ENCODE measurements around the gene ABHD6. TPM values are rescaled to one million over a fixed set of nuclear protein-coding genes. Genes with fewer than 3 reads are reported as not detected.

ABHD6 gene
- total and polyA plus RNA-seq, 2 donors (not counting 3 experiments of a cell fraction or from before 2014, with no cell fraction given) = 5.8 to 7.5 TPM

DNA sequence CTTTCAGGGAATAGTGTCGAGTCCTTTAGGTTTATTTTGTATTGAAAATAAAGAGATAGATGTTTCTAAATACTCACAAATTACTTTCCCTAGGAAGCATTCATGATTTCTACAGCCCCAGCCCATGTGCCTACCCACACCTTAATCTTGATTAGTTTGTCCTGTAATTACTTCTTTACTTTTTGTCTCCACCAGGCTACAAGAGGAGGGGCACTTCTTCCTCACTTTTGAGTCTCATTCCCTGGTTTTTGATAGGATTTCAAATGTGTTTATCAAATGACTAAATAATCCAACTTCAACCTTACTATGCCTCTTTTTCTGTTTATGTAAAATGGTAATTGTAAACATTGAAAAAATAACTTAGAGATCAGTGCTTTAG, 96.9 kb downstream of the ABHD6 start:
- H3K27ac ChIP-seq (ENCODE audit: insufficient read depth, low read depth, low read length) = no peak overlapping the region
- POLR2A ChIA-PET = no interaction called here
- no peak overlapping the region for H3K9ac ChIP-seq (replicated peaks; ENCODE audit: extremely low read depth, insufficient read depth, low read length)
- dilution Hi-C loops (cut with MboI; ENCODE audit: extremely low pct_ligation_motif_present, low sequenced_read_pairs) = no loop called here
- CTCF ChIA-PET = interaction anchor here (0.7 to 2.5 kb wide), 8 partner anchors 10 to 192 kb away, joined by 3 to 18 read pairs (median 4); no protein-coding TSS in a partner anchor
- no peak for TF ChIP-seq FOS (IDR thresholded peaks at IDR 0.05; ENCODE audit: borderline replicate concordance, insufficient read depth, low read length)
- H3K9me1 ChIP-seq (replicated peaks; ENCODE audit: control insufficient read depth, extremely low read depth, insufficient read depth, low read length) = no peaks in the 10 kb centered on the region
- no peaks in the 10 kb centered on the region for H3K9me3 ChIP-seq (replicated peaks; ENCODE audit: control insufficient read depth, insufficient read depth, low read length)
- H3K4me3 ChIP-seq (replicated peaks in 1 of 3; ENCODE audit: insufficient read depth in 1 of 3, low read depth in 1 of 3, low read length in 3 of 3) = no peak overlapping the region
- DNase-seq (ENCODE audit: low read depth, low spot score) (no peak), FAIRE-seq (no peak)
- BruUV-seq (replicated peaks) = no TSS peak
- no peak overlapping the region for H2AFZ ChIP-seq (ENCODE audit: low read depth, low read length)
- H3K79me2 ChIP-seq (ENCODE audit: control insufficient read depth, insufficient read depth, low read length) = peaks cover 3% of the 10 kb centered on the region
- H3K4me2 ChIP-seq (ENCODE audit: insufficient read depth, low read length) = peak overlapping the region; percentile 89
- H3K36me3 ChIP-seq (ENCODE audit: control insufficient read depth in 2 of 2, extremely low read depth in 1 of 2, insufficient read depth in 2 of 2, low read length in 2 of 2) = no peaks in the 10 kb centered on the region
- intact Hi-C loops (cut with micrococcal nuclease) = loop anchor here (5.0 to 10.0 kb wide), 3 partner anchors 98 to 1570 kb away; partner anchors contain the start of gene PDHB
- H3K27me3 ChIP-seq (ENCODE audit: control insufficient read depth in 2 of 2, insufficient read depth in 2 of 2, low read length in 2 of 2) = no peaks in the 10 kb centered on the region
- H4K20me1 ChIP-seq (replicated peaks; ENCODE audit: control insufficient read depth, extremely low read depth, insufficient read depth, low read length) = no peaks in the 10 kb centered on the region
- peaks cover 12% of the 10 kb centered on the region for H3K4me1 ChIP-seq (ENCODE audit: control insufficient read depth, extremely low read depth, insufficient read depth, low read length)

DNA sequence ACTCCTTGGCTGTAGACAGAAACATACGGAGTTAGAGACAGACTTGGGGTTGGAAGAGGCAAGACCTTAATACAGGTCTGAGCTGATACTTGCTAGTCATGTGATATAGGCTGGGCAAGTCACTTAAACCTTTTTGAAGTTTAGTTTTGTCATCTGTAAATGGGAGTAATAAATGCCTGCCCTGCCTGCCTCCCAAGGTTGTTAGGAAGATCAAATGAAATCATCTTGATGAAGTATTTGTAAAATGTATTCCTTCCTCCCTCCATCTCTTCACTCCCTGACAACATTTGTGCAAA, 98.0 kb downstream of the ABHD6 start:
- POLR2A ChIA-PET = no interaction called here
- BruUV-seq (replicated peaks) = no TSS peak

More for the DNA sequence above, 98.0 kb downstream of the ABHD6 start:
- DNase-seq (ENCODE audit: low read depth, low spot score) = no peak
- dilution Hi-C loops (cut with MboI; ENCODE audit: extremely low pct_ligation_motif_present, low sequenced_read_pairs) (no loop called here), intact Hi-C loops (cut with micrococcal nuclease) (loop anchor here (10.0 kb wide), 1 partner anchor 1571 kb away; no protein-coding TSS in a partner anchor)
- Histone ChIP-seq H3K4me3 (replicated peaks in 1 of 3; ENCODE audit: insufficient read depth in 1 of 3, low read depth in 1 of 3, low read length in 3 of 3) (no peak overlapping the region), H3K9ac (replicated peaks; ENCODE audit: extremely low read depth, insufficient read depth, low read length) (no peak overlapping the region), H3K9me3 (replicated peaks; ENCODE audit: control insufficient read depth, insufficient read depth, low read length) (no peaks in the 10 kb centered on the region), H4K20me1 (replicated peaks; ENCODE audit: control insufficient read depth, extremely low read depth, insufficient read depth, low read length) (no peaks in the 10 kb centered on the region), H3K36me3 (ENCODE audit: control insufficient read depth in 2 of 2, extremely low read depth in 1 of 2, insufficient read depth in 2 of 2, low read length in 2 of 2) (no peaks in the 10 kb centered on the region), H3K4me2 (ENCODE audit: insufficient read depth, low read length) (no peak overlapping the region), H2AFZ (ENCODE audit: low read depth, low read length) (no peak overlapping the region), H3K27me3 (ENCODE audit: control insufficient read depth in 2 of 2, insufficient read depth in 2 of 2, low read length in 2 of 2) (no peaks in the 10 kb centered on the region), H3K9me1 (replicated peaks; ENCODE audit: control insufficient read depth, extremely low read depth, insufficient read depth, low read length) (no peaks in the 10 kb centered on the region), H3K79me2 (ENCODE audit: control insufficient read depth, insufficient read depth, low read length) (peaks cover 3% of the 10 kb centered on the region), H3K27ac (ENCODE audit: insufficient read depth, low read depth, low read length) (no peak overlapping the region), H3K4me1 (ENCODE audit: control insufficient read depth, extremely low read depth, insufficient read depth, low read length) (peaks cover 12% of the 10 kb centered on the region)
- TF ChIP-seq GATA2 (IDR thresholded peaks at IDR 0.05; ENCODE audit: insufficient read depth, insufficient read length, low read depth, low read length) (no peak), MYC (IDR thresholded peaks at IDR 0.05; ENCODE audit: low read depth, low read length) (no peak), FOS (IDR thresholded peaks at IDR 0.05; ENCODE audit: borderline replicate concordance, insufficient read depth, low read length) (no peak), POLR2A (IDR thresholded peaks at IDR 0.05; ENCODE audit: low read depth, low read length) (no peak), POLR2AphosphoS5 (IDR thresholded peaks at IDR 0.05; ENCODE audit: insufficient read depth, low read depth, low read length) (no peak), JUN (IDR thresholded peaks at IDR 0.05; ENCODE audit: borderline replicate concordance, insufficient read depth, insufficient read length, low read depth) (no peak), EZH2 (IDR thresholded peaks at IDR 0.05; ENCODE audit: borderline replicate concordance, low read depth, low read length, severe bottlenecking) (no peak)
- TF ChIP-seq, protein P1, sequence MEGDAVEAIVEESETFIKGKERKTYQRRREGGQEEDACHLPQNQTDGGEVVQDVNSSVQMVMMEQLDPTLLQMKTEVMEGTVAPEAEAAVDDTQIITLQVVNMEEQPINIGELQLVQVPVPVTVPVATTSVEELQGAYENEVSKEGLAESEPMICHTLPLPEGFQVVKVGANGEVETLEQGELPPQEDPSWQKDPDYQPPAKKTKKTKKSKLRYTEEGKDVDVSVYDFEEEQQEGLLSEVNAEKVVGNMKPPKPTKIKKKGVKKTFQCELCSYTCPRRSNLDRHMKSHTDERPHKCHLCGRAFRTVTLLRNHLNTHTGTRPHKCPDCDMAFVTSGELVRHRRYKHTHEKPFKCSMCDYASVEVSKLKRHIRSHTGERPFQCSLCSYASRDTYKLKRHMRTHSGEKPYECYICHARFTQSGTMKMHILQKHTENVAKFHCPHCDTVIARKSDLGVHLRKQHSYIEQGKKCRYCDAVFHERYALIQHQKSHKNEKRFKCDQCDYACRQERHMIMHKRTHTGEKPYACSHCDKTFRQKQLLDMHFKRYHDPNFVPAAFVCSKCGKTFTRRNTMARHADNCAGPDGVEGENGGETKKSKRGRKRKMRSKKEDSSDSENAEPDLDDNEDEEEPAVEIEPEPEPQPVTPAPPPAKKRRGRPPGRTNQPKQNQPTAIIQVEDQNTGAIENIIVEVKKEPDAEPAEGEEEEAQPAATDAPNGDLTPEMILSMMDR (IDR thresholded peaks at IDR 0.05; ENCODE audit: extremely low read depth in 1 of 2, insufficient read depth in 1 of 2, low read depth in 1 of 2, low read length in 2 of 2) = no peak
- TF ChIP-seq, protein P2, sequence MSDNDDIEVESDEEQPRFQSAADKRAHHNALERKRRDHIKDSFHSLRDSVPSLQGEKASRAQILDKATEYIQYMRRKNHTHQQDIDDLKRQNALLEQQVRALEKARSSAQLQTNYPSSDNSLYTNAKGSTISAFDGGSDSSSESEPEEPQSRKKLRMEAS (IDR thresholded peaks at IDR 0.05; ENCODE audit: insufficient read depth, insufficient read length) = no peak
- no peak for FAIRE-seq
- CTCF ChIA-PET = interaction anchor here (1.0 to 1.3 kb wide), 3 partner anchors 15 to 80 kb away, joined by 3 to 5 read pairs (median 3); no protein-coding TSS in a partner anchor
